Measurements from ENCODE around the gene AADACL2.

- no peak for TF ChIP-seq POLR2AphosphoS5 (IDR thresholded peaks at IDR 0.05)
- no peak for TF ChIP-seq CTCF (IDR thresholded peaks at IDR 0.05)
- TF ChIP-seq EP300 (IDR thresholded peaks at IDR 0.05; ENCODE audit: low read depth): no peak
Measured at GRCh38 chr3:151795276-151795675, 61.5 kb downstream of the AADACL2 start.

Data from transverse colon (tissue), 4 donors.